SK-N-SH treated with all-trans-retinoic acid at 6 μM for 48 hours (cell line): ENCODE results near the gene FANCB.

Experiments
- ARNTL ChIP-seq: fragments of 450-650 bp; formaldehyde crosslinking; IDR thresholded peaks from 2 replicates; pipeline ENCODE4 v1.5.0; 2020; ENCODE audit warnings: low read depth, mild to moderate bottlenecking, moderate library complexity, borderline replicate concordance
- OSR1 ChIP-seq: fragments of 250-450 bp; sonication (Bioruptor Pico); IDR thresholded peaks from 2 replicates; pipeline ENCODE4 v1.8.0; 2022; ENCODE audit warnings: moderate library complexity, mild to moderate bottlenecking, inconsistent platforms
- TOX ChIP-seq: fragments of 250-450 bp; sonication (Bioruptor Pico); IDR thresholded peaks from 2 replicates; pipeline ENCODE4 v1.8.0; 2021; ENCODE audit warnings: mild to moderate bottlenecking, moderate library complexity, borderline replicate concordance
- TF ChIP-seq, protein P1 (sequence below): fragments of 250-450 bp; sonication (Bioruptor Pico); IDR thresholded peaks from 2 replicates; pipeline ENCODE4 v1.8.0; 2020; ENCODE audit warnings: mild to moderate bottlenecking, moderate library complexity, borderline replicate concordance

DNA sequence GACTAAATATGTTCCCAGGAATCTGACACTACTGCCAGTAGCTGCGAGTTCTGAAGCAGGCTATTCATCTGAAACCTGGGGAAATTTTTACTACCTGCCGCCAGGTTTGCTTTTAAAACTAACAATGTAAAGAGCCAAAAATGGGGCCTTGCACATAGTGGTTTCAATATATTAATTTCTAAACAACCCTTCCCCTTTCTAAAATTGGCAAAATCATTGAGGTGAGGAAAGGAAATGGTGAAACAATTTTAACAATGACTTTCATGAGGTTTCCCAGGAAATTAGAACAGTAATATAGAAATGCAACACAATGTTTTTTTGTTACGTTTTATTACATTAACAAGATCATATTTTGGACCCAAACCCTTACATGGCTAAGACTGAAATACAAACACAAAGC is 21.3 kb downstream of the FANCB start:
- TF ChIP-seq, protein P1, sequence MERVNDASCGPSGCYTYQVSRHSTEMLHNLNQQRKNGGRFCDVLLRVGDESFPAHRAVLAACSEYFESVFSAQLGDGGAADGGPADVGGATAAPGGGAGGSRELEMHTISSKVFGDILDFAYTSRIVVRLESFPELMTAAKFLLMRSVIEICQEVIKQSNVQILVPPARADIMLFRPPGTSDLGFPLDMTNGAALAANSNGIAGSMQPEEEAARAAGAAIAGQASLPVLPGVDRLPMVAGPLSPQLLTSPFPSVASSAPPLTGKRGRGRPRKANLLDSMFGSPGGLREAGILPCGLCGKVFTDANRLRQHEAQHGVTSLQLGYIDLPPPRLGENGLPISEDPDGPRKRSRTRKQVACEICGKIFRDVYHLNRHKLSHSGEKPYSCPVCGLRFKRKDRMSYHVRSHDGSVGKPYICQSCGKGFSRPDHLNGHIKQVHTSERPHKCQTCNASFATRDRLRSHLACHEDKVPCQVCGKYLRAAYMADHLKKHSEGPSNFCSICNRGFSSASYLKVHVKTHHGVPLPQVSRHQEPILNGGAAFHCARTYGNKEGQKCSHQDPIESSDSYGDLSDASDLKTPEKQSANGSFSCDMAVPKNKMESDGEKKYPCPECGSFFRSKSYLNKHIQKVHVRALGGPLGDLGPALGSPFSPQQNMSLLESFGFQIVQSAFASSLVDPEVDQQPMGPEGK = no peak
- no peak for TF ChIP-seq ARNTL (CRISPR knock-in tag)
- TF ChIP-seq TOX = no peak
- TF ChIP-seq OSR1 (CRISPR knock-in tag) = no peak
